HG03378 (cell line): ENCODE results near the gene GRIA2.

ENCODE experiments used
- ATAC-seq: cut with Tn5 transposase; IDR thresholded peaks from one replicate; pipeline ENCODE4 v1.9.1; 2021; ENCODE audit warnings: mild to moderate bottlenecking, moderate library complexity; ENCODE audit not compliant: unreplicated experiment

Gene GRIA2

DNA sequence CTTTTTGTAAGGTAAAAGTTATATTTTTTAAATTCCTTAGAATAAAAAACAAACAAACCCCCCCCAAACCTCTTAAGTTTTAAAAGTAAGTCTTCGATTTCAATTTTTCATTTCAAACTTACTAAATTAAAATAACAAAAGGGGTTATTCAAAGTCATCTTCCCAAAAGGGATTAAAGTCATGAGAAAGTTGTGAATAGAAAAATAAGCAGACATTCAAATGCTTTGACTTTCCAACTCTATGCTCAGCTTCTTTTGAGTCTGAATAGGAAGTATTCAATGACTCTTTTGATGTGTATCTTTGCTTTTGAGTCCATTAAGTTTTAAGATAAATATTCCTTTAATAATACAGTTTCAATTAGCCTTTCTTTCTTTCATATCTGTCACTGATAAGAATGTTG, 138.3 kb downstream of the GRIA2 start:
- ATAC-seq = no peak

GRCh38 chr4:157363360-157363759, 142.8 kb downstream of the GRIA2 start:
- no peak for ATAC-seq

- no peak for ATAC-seq
These were observed 151.6 kb downstream of the GRIA2 start for GRCh38 chr4:157372154-157372553.

GRCh38 chr4:157372567-157372966, 152.0 kb downstream of the GRIA2 start:
- no peak for ATAC-seq

GRCh38 chr4:157389741-157390140, 169.2 kb downstream of the GRIA2 start:
- no peak for ATAC-seq

GRCh38 chr4:157405070-157405469, 184.5 kb downstream of the GRIA2 start:
- no peak for ATAC-seq
